Fibroblast of lung (primary cell): ENCODE results near the gene NBEA.

Experiments
- CTCF ChIP-seq, 2 donors: IDR thresholded peaks in 1 of 2; conservative IDR thresholded peaks in 1 of 2; 1 replicate in 1 of 2; 2 replicates in 1 of 2; pipeline ENCODE4 v1.5.1; 2011 to 2012; ENCODE audit warnings: low read length in 2 of 2, control low read depth in 1 of 2, inconsistent platforms in 1 of 2, low read depth in 1 of 2, mild to moderate bottlenecking in 1 of 2
- EZH2 ChIP-seq: IDR thresholded peaks from 2 replicates; pipeline ENCODE4 v1.5.1; 2012; ENCODE audit warnings: low read length, control low read depth, mild to moderate bottlenecking; ENCODE audit errors: missing control alignments

GRCh38 chr13:35484384-35484783 lies 542.3 kb downstream of the NBEA start:
- TF ChIP-seq CTCF (conservative IDR thresholded peaks at IDR 0.05 in 1 of 2, IDR thresholded peaks at IDR 0.05 in 1 of 2; ENCODE audit: low read depth in 1 of 2, low read length in 2 of 2): no peak
- no peak for TF ChIP-seq EZH2
